A549 (cell line): Measurements from ENCODE around the gene SLC6A18.

Source experiments
- FOSB ChIP-seq: fragments of 250-450 bp; sonication (Bioruptor Pico); IDR thresholded peaks from 2 replicates; pipeline ENCODE4 v1.5.0; 2020; ENCODE audit warnings: mild to moderate bottlenecking, moderate library complexity
- NR3C1 ChIP-seq: fragments of >200 bp; sonication (Bioruptor Twin); formaldehyde crosslinking; IDR thresholded peaks from 3 replicates; pipeline ENCODE4 v1.6.1; 2017
- TF ChIP-seq, protein P1 (sequence below): fragments of >200 bp; sonication (Bioruptor Twin); formaldehyde crosslinking; IDR thresholded peaks from 3 replicates; pipeline ENCODE4 v1.5.1; 2016

DNA sequence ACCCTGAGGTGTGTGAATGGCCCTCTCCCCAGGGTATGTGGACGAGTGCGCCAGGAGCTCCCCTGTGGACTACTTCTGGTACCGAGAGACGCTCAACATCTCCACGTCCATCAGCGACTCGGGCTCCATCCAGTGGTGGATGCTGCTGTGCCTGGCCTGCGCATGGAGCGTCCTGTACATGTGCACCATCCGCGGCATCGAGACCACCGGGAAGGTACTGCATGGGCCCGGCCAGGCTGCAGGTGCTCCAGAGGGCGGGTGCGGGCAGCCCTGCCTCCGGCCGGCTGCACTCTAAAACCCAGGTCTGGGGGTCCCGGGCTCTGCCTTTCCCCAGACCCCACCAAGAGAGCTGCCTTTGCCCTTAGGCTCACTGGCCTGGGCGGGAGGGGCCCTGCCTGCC, 12.9 kb upstream of the SLC6A18 start:
- TF ChIP-seq, protein P1, sequence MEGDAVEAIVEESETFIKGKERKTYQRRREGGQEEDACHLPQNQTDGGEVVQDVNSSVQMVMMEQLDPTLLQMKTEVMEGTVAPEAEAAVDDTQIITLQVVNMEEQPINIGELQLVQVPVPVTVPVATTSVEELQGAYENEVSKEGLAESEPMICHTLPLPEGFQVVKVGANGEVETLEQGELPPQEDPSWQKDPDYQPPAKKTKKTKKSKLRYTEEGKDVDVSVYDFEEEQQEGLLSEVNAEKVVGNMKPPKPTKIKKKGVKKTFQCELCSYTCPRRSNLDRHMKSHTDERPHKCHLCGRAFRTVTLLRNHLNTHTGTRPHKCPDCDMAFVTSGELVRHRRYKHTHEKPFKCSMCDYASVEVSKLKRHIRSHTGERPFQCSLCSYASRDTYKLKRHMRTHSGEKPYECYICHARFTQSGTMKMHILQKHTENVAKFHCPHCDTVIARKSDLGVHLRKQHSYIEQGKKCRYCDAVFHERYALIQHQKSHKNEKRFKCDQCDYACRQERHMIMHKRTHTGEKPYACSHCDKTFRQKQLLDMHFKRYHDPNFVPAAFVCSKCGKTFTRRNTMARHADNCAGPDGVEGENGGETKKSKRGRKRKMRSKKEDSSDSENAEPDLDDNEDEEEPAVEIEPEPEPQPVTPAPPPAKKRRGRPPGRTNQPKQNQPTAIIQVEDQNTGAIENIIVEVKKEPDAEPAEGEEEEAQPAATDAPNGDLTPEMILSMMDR, result no peak
- no peak for TF ChIP-seq NR3C1
- no peak for TF ChIP-seq FOSB (CRISPR knock-in tag)
